ENCODE results near the gene HPS1. TPM values are rescaled to one million over a fixed set of nuclear protein-coding genes. Genes with fewer than 3 reads are reported as not detected.

The HPS1 gene
- total RNA-seq, 1 experiment from 2014 or later, result 146 TPM

DNA sequence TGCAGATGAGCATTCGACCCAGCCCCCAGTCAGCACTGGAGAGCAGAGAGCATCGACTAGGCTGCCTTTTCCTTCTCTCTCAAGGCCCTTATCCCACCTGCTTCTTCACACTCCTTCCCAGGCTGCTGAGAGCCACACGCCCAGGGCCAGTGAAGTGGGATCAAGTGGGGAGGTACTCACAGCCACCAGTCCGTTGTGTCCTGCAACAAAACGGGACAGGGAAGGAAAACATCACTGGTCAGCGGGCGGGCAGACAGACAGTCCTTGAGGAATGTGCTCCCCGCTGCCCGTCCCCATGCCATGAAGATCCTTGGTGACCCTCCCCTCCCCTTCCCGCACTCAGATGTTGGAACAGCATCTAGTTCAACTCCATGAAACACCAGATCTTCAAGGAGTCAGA lies 36.0 kb downstream of the HPS1 start:
- Histone ChIP-seq H3K4me1 (ENCODE audit: control insufficient read depth, insufficient read depth, low read length) (peaks cover 12% of the 10 kb centered on the region), H3K27me3 (ENCODE audit: control insufficient read depth, insufficient read depth, low read length) (no peaks in the 10 kb centered on the region), H3K36me3 (ENCODE audit: control insufficient read depth, insufficient read depth, low read length) (no peaks in the 10 kb centered on the region; the same call in 1 of the 2 replicates), H3K9me3 (ENCODE audit: control insufficient read depth, insufficient read depth, low read depth, low read length) (no peaks in the 10 kb centered on the region), H3K27ac (ENCODE audit: low read length) (no peak overlapping the region), H3K4me3 (ENCODE audit: low read depth in 2 of 2, low read length in 2 of 2) (no peak overlapping the region)
- ATAC-seq (no peak), DNase-seq (ENCODE audit: low read depth, low spot score) (no peak)
- no TSS peak for BruUV-seq (replicated peaks)
- intact Hi-C loops (cut with micrococcal nuclease; ENCODE audit: unreplicated experiment) (no loop called here), in situ Hi-C loops (cut with HindIII; ENCODE audit: low pct_unique_long_range_greater_than_20kb, low sequenced_read_pairs) (no loop called here)
- TF ChIP-seq SIN3A (IDR thresholded peaks at IDR 0.05; ENCODE audit: borderline replicate concordance, insufficient read depth, low read depth, low read length), result no peak
- no peak for TF ChIP-seq POLR2AphosphoS5 (IDR thresholded peaks at IDR 0.05; ENCODE audit: low read depth, low read length)
- no peak for TF ChIP-seq TCF7L2 (IDR thresholded peaks at IDR 0.05; ENCODE audit: low read depth, low read length)
- TF ChIP-seq, protein P1, sequence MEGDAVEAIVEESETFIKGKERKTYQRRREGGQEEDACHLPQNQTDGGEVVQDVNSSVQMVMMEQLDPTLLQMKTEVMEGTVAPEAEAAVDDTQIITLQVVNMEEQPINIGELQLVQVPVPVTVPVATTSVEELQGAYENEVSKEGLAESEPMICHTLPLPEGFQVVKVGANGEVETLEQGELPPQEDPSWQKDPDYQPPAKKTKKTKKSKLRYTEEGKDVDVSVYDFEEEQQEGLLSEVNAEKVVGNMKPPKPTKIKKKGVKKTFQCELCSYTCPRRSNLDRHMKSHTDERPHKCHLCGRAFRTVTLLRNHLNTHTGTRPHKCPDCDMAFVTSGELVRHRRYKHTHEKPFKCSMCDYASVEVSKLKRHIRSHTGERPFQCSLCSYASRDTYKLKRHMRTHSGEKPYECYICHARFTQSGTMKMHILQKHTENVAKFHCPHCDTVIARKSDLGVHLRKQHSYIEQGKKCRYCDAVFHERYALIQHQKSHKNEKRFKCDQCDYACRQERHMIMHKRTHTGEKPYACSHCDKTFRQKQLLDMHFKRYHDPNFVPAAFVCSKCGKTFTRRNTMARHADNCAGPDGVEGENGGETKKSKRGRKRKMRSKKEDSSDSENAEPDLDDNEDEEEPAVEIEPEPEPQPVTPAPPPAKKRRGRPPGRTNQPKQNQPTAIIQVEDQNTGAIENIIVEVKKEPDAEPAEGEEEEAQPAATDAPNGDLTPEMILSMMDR (IDR thresholded peaks at IDR 0.05), result no peak
- TF ChIP-seq, protein P2, sequence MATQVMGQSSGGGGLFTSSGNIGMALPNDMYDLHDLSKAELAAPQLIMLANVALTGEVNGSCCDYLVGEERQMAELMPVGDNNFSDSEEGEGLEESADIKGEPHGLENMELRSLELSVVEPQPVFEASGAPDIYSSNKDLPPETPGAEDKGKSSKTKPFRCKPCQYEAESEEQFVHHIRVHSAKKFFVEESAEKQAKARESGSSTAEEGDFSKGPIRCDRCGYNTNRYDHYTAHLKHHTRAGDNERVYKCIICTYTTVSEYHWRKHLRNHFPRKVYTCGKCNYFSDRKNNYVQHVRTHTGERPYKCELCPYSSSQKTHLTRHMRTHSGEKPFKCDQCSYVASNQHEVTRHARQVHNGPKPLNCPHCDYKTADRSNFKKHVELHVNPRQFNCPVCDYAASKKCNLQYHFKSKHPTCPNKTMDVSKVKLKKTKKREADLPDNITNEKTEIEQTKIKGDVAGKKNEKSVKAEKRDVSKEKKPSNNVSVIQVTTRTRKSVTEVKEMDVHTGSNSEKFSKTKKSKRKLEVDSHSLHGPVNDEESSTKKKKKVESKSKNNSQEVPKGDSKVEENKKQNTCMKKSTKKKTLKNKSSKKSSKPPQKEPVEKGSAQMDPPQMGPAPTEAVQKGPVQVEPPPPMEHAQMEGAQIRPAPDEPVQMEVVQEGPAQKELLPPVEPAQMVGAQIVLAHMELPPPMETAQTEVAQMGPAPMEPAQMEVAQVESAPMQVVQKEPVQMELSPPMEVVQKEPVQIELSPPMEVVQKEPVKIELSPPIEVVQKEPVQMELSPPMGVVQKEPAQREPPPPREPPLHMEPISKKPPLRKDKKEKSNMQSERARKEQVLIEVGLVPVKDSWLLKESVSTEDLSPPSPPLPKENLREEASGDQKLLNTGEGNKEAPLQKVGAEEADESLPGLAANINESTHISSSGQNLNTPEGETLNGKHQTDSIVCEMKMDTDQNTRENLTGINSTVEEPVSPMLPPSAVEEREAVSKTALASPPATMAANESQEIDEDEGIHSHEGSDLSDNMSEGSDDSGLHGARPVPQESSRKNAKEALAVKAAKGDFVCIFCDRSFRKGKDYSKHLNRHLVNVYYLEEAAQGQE (IDR thresholded peaks at IDR 0.05; ENCODE audit: insufficient read depth in 1 of 2, low read depth in 2 of 2, low read length in 1 of 2), result no peak
- ChIA-PET POLR2A (interaction anchor here (0.6 kb wide), 1 partner anchor 9 kb away, joined by 4 read pairs; no protein-coding TSS in a partner anchor), CTCF (no interaction called here)

DNA sequence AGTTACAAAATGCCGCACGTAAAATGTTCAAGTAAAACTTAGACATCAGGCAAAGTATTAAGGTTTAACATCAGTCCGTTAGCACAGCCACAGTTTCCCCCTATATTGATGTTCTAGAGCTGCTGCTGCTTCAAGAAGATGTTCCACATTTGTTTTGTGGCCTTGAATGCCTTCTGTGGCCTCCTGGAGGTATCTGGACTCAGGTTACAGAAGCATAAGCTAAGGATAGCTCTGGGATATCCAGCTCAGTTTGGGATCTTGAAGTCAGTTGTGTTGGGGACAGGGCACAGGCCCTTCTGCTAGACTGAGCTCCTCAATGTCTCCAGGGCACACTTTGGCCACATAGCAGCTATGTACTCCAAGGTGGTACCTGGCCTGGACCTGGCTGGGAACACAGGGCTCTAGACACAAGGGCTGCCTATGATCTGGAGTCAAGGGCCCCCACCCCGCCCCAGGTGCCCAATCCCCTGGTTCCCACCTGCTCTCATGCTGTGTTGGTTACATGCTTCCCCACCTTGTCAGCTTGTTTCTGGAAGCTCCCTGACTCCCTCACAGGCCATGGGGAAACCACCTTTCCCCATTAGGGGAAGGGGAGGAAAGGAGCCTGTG lies 36.5 kb downstream of the HPS1 start:
- H3K36me3 ChIP-seq (ENCODE audit: control insufficient read depth, insufficient read depth, low read length), result no peaks in the 10 kb centered on the region; the same call in 1 of the 2 replicates
- TF ChIP-seq, protein P1 (IDR thresholded peaks at IDR 0.05), result no peak
- TF ChIP-seq POLR2AphosphoS5 (IDR thresholded peaks at IDR 0.05; ENCODE audit: low read depth, low read length), result no peak
- TF ChIP-seq, protein P2 (IDR thresholded peaks at IDR 0.05; ENCODE audit: insufficient read depth in 1 of 2, low read depth in 2 of 2, low read length in 1 of 2), result no peak
- TF ChIP-seq TCF7L2 (IDR thresholded peaks at IDR 0.05; ENCODE audit: low read depth, low read length), result no peak
- TF ChIP-seq SIN3A (IDR thresholded peaks at IDR 0.05; ENCODE audit: borderline replicate concordance, insufficient read depth, low read depth, low read length), result no peak
- DNase-seq (ENCODE audit: low read depth, low spot score), result no peak
- no peaks in the 10 kb centered on the region for H3K27me3 ChIP-seq (ENCODE audit: control insufficient read depth, insufficient read depth, low read length)
- no peaks in the 10 kb centered on the region for H3K9me3 ChIP-seq (ENCODE audit: control insufficient read depth, insufficient read depth, low read depth, low read length)
- H3K4me1 ChIP-seq (ENCODE audit: control insufficient read depth, insufficient read depth, low read length), result peaks cover 6% of the 10 kb centered on the region
- POLR2A ChIA-PET, result interaction anchor here (0.6 kb wide), 1 partner anchor 9 kb away, joined by 4 read pairs; no protein-coding TSS in a partner anchor
- H3K4me3 ChIP-seq (ENCODE audit: low read depth in 2 of 2, low read length in 2 of 2), result no peak overlapping the region
- no peak for ATAC-seq
- BruUV-seq (replicated peaks), result no TSS peak
- H3K27ac ChIP-seq (ENCODE audit: low read length), result no peak overlapping the region
- in situ Hi-C loops (cut with HindIII; ENCODE audit: low pct_unique_long_range_greater_than_20kb, low sequenced_read_pairs), result no loop called here
- intact Hi-C loops (cut with micrococcal nuclease; ENCODE audit: unreplicated experiment), result no loop called here
- CTCF ChIA-PET, result no interaction called here

Measured in Panc1 (cell line).